ENCODE data around the gene MACROD2. TPM values are rescaled to one million over a fixed set of nuclear protein-coding genes. Genes with fewer than 3 reads are reported as not detected.

Gene MACROD2
- total RNA-seq, 4 donors from 2014 or later: 4.0 to 14.1 (median 10.4) TPM

DNA sequence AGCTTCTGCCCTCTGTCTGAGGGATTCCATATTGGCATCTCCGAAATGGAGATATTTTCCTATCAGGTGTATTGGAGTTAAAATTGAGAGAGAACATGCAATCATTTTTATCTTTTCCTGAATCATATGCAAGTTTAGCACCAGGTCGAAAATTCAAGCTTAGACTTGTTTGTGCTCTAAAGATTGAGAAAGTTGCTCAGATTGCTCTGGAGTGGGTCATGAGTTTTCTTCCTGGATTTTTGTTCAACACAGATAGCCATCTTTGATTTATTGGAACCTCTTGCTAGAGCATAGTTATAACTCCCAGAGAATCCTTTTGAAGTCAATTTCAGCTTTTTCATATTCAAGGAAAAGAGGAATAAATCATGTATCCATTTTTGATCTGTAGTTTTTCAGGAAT lies 715.6 kb downstream of the MACROD2 start:
- TF ChIP-seq, protein P1, sequence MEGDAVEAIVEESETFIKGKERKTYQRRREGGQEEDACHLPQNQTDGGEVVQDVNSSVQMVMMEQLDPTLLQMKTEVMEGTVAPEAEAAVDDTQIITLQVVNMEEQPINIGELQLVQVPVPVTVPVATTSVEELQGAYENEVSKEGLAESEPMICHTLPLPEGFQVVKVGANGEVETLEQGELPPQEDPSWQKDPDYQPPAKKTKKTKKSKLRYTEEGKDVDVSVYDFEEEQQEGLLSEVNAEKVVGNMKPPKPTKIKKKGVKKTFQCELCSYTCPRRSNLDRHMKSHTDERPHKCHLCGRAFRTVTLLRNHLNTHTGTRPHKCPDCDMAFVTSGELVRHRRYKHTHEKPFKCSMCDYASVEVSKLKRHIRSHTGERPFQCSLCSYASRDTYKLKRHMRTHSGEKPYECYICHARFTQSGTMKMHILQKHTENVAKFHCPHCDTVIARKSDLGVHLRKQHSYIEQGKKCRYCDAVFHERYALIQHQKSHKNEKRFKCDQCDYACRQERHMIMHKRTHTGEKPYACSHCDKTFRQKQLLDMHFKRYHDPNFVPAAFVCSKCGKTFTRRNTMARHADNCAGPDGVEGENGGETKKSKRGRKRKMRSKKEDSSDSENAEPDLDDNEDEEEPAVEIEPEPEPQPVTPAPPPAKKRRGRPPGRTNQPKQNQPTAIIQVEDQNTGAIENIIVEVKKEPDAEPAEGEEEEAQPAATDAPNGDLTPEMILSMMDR (IDR thresholded peaks at IDR 0.05): no peak
- TF ChIP-seq POLR2A (IDR thresholded peaks at IDR 0.05) (no peak), EP300 (IDR thresholded peaks at IDR 0.05) (no peak)
- no peak overlapping the region for H3K4me3 ChIP-seq
- no peaks in the 10 kb centered on the region for H3K36me3 ChIP-seq
- no peak overlapping the region for H3K27ac ChIP-seq
- no peaks in the 10 kb centered on the region for H3K27me3 ChIP-seq
- H3K9me3 ChIP-seq: no peaks in the 10 kb centered on the region
- H3K4me1 ChIP-seq: peaks cover 0 to 5% (median 2%) of the 10 kb centered on the region in 4 donors
- no peak for DNase-seq (ENCODE audit: low spot score in 2 of 2)
- WGBS, 2 donors: 92 to 94% methylated on average over 2 of the region's 2 CpGs

DNA sequence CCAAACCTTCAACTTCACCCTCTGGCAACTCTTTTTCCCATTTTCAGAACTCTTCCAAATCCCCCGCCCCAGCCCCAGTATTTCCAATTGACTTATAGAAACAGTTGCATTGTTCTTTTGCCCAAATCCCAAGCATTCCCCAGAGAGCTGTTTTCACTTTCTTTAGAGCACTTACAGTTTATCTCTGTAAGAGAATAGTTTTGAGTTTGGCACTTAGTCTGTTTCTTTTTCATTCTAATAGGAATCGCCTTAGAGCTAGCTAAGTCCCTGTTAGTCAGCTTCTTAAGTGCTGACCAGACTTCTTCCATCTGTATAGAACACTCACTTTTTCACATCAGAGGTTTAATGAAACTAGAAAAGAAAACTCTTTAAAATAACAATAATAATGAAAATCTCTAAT lies 716.3 kb downstream of the MACROD2 start:
- no peaks in the 10 kb centered on the region for H3K9me3 ChIP-seq
- 25 to 31% methylated on average over 2 of the region's 2 CpGs for WGBS, 2 donors
- peaks cover 0 to 5% (median 2%) of the 10 kb centered on the region in 4 donors for H3K4me1 ChIP-seq
- H3K4me3 ChIP-seq: no peak overlapping the region
- no peaks in the 10 kb centered on the region for H3K27me3 ChIP-seq
- H3K27ac ChIP-seq: peak overlapping the region in 1 of 4 donors; percentile 32
- TF ChIP-seq EP300 (IDR thresholded peaks at IDR 0.05) (no peak), POLR2A (IDR thresholded peaks at IDR 0.05) (no peak)
- TF ChIP-seq, protein P1 (IDR thresholded peaks at IDR 0.05): no peak
- no peaks in the 10 kb centered on the region for H3K36me3 ChIP-seq
- DNase-seq (ENCODE audit: low spot score in 2 of 2): no peak

DNA sequence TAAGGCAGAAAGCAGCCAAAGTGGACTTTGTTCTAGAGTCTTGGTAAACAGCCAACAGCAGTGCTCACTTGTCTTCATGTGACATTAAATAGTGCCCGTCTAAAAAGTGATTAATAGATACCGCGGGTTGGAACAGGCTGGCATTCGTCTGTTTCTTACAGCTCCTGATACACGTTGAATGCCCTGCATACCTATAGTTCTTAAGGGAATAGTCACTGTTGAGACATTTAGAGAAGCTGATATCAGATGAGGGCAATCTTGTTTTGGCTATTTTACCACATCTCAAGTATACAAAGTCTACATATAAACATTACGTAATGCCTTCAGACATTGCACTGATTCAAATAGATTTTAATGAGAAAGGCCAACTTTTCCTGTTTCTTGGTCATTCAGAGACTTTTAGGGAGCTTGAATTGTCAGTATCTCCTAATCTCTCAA lies 717.0 kb downstream of the MACROD2 start:
- no peak for DNase-seq (ENCODE audit: low spot score in 2 of 2)
- no peaks in the 10 kb centered on the region for H3K9me3 ChIP-seq
- H3K27me3 ChIP-seq: no peaks in the 10 kb centered on the region
- H3K27ac ChIP-seq: peak overlapping the region in 2 of 4 donors; percentile 20 to 32
- WGBS, 2 donors: 50 to 54% methylated on average over 6 of the region's 6 CpGs
- no peak for TF ChIP-seq EP300 (IDR thresholded peaks at IDR 0.05)
- TF ChIP-seq, protein P1 (IDR thresholded peaks at IDR 0.05): no peak
- no peak for TF ChIP-seq POLR2A (IDR thresholded peaks at IDR 0.05)
- H3K36me3 ChIP-seq: no peaks in the 10 kb centered on the region
- H3K4me1 ChIP-seq: peaks cover 0 to 5% (median 2%) of the 10 kb centered on the region in 4 donors
- H3K4me3 ChIP-seq: no peak overlapping the region

DNA sequence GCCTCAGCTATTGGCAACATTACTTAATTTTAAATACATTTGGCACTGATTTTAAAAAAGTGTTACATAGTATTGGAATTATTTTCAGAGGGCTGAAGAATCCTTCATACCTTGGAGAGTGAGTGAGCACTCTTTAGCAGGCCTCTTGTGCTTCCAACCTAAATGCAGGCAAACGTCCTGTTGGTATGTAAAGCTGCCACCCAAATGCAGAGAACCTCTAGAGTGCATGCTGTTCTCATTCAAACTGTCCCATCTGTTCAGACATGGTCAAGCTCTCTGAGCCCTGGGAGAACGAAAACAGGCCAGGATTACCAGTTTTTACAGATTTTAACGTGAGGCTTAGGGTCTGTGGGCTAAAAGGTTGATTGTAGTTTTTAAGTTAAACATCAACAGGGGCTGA lies 720.1 kb downstream of the MACROD2 start:
- Histone ChIP-seq H3K27me3 (no peaks in the 10 kb centered on the region), H3K27ac (no peak overlapping the region), H3K4me1 (peaks cover 0 to 5% (median 0%) of the 10 kb centered on the region in 4 donors), H3K36me3 (no peaks in the 10 kb centered on the region), H3K4me3 (no peak overlapping the region), H3K9me3 (no peaks in the 10 kb centered on the region)
- no peak for TF ChIP-seq EP300 (IDR thresholded peaks at IDR 0.05)
- no peak for TF ChIP-seq POLR2A (IDR thresholded peaks at IDR 0.05)
- TF ChIP-seq, protein P1 (IDR thresholded peaks at IDR 0.05): no peak
- WGBS, 2 donors: 78 to 79% methylated on average over 3 of the region's 3 CpGs
- no peak for DNase-seq (ENCODE audit: low spot score in 2 of 2)

DNA sequence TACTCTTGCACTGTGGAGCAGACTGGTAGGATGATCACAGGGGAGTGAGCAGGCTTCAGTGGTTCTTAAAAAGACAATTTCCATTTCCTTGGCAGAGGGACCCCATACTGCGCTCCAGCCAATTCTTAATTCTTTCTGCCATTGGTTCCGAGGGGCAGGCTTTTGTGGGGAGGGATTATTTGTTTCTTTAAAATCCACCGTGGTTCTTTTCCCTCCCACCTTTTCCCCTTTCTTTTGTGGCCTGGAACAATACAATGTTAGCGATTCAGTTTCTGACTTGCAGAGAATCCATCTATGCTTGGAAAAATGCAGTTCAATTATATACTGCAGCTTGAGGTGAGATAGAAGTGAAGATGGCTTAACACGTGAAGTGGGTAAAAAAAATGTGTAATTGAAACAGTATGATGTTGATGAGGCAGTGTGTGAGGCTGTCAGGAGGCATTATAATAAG lies 721.1 kb downstream of the MACROD2 start:
- H3K9me3 ChIP-seq: no peaks in the 10 kb centered on the region
- no peaks in the 10 kb centered on the region for H3K36me3 ChIP-seq
- WGBS, 2 donors: 69 to 70% methylated on average over 5 of the region's 5 CpGs
- no peak overlapping the region for H3K4me3 ChIP-seq
- TF ChIP-seq EP300 (IDR thresholded peaks at IDR 0.05) (no peak), POLR2A (IDR thresholded peaks at IDR 0.05) (no peak)
- TF ChIP-seq, protein P1 (IDR thresholded peaks at IDR 0.05): no peak
- peaks cover 0 to 5% (median 0%) of the 10 kb centered on the region in 4 donors for H3K4me1 ChIP-seq
- H3K27ac ChIP-seq: no peak overlapping the region
- DNase-seq (ENCODE audit: low spot score in 2 of 2): no peak
- H3K27me3 ChIP-seq: no peaks in the 10 kb centered on the region

All from tibial nerve (tissue), 4 donors.